AG09309 (cell line): ENCODE data around the gene CACNA1C.

Experiments used
- DNase-seq: peaks from one replicate; pipeline ENCODE4 v3.0.0-alpha.2; 2010; ENCODE audit warnings: low read depth
- H3K4me3 ChIP-seq: 2 replicates; pipeline ENCODE4 v1.5.1; 2011; ENCODE audit warnings: mild to moderate bottlenecking, low read depth, low read length, moderate library complexity; ENCODE audit not compliant: control insufficient read depth
- TF ChIP-seq, protein P1 (sequence below): IDR thresholded peaks from 2 replicates; pipeline ENCODE4 v1.5.1; 2011; ENCODE audit warnings: mild to moderate bottlenecking, low read depth, low read length, inconsistent platforms; ENCODE audit not compliant: insufficient read depth, control insufficient read depth; ENCODE audit errors: missing control alignments

Gene CACNA1C

DNA sequence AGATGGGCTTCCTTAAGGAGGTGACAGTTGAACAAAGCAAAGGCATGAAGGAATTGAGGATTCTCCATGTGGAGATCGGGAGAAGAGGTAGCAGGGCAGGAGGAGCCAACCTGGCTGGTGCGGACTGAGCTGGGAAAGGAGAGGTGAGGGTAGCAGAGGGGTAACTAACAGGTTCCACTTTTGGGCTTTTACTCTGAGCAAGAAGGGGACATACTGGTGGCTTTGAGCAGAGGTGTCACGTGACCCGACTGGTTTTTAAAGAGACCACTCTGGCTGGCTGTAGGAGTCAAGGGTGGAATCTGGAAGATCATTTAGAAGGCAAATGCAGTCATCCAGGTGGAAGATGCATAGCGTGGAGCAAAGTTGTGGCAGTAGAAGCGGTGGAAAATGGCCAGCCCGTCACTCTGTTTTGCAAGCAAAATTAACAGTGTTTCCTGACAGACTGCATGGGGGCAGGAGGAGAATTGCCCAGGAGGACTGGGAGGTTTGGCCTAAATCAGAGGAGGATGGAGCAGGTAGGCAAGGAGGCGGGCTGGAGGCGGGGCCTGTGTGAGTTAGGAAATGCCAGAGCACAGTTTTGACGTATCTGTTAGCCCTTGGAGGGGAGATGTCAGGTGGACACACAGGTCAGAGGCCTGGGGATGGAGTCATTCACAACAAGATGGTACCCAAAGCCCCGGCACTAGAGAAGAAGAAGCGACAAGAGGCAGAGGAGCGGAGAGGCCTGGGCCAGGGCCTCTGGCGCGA, 585.7 kb downstream of the CACNA1C start:
- DNase-seq = no peak
- TF ChIP-seq, protein P1, sequence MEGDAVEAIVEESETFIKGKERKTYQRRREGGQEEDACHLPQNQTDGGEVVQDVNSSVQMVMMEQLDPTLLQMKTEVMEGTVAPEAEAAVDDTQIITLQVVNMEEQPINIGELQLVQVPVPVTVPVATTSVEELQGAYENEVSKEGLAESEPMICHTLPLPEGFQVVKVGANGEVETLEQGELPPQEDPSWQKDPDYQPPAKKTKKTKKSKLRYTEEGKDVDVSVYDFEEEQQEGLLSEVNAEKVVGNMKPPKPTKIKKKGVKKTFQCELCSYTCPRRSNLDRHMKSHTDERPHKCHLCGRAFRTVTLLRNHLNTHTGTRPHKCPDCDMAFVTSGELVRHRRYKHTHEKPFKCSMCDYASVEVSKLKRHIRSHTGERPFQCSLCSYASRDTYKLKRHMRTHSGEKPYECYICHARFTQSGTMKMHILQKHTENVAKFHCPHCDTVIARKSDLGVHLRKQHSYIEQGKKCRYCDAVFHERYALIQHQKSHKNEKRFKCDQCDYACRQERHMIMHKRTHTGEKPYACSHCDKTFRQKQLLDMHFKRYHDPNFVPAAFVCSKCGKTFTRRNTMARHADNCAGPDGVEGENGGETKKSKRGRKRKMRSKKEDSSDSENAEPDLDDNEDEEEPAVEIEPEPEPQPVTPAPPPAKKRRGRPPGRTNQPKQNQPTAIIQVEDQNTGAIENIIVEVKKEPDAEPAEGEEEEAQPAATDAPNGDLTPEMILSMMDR = no peak

DNA sequence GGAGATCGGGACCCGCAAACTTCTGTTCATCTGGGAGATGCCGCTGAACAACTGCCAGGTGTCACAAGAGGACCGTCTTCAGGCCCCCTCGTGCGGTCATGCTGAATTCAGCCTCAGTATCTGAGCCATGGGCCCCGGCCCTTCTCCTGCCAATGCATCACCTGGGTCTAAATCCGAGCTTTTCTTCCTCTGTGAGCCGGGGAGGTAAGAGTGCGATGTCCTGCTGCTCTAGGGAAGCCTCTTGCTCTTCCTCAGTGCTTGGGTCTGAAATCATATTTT, 586.2 kb downstream of the CACNA1C start:
- DNase-seq = no peak
- TF ChIP-seq, protein P1 = no peak
- no peak overlapping the region for H3K4me3 ChIP-seq

More for the DNA sequence above, 585.7 kb downstream of the CACNA1C start:
- H3K4me3 ChIP-seq = no peak overlapping the region

DNA sequence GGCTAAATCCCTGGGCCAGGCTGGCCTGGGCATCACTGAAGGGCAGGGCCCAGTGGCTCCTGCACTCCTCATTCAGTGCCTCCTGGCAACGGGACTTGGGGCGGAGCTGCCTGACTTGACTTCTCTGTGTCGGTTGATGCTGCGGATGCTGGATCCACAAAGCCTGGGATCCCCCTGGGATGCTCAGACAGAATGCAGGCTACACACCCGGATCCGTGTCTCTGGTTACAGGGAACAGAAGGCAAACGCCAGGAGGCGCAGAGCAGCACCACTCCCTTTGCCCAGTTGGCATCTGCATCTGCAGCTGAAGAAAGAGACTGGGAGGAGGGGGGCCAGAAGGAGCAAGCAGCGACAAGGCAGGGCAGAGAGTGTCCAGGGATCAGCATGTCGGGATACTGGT, 587.5 kb downstream of the CACNA1C start:
- DNase-seq = peak; percentile 45
- TF ChIP-seq, protein P1 = peak; percentile 50
- H3K4me3 ChIP-seq = no peak overlapping the region

DNA sequence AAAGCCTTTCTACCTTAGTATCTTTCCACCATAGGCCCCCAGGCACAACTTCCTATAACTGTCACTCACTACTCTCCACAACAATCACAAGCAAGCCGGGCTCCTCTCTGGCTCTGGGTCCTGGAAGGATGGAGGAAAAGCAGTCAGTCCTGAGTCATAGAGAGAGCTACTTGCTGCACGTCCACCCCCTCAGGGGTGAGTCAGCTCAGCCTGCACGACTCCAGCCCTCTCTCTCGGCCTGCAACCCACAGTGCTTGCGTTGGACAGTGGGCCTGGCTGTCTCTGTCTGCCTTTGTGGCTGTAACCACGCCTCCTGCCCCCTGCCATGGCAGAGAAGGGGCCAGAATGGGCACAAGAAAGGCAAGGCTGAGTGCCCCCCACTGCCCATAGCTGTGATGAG, 587.9 kb downstream of the CACNA1C start:
- peak; percentile 91 for DNase-seq
- TF ChIP-seq, protein P1 = no peak
- no peak overlapping the region for H3K4me3 ChIP-seq

DNA sequence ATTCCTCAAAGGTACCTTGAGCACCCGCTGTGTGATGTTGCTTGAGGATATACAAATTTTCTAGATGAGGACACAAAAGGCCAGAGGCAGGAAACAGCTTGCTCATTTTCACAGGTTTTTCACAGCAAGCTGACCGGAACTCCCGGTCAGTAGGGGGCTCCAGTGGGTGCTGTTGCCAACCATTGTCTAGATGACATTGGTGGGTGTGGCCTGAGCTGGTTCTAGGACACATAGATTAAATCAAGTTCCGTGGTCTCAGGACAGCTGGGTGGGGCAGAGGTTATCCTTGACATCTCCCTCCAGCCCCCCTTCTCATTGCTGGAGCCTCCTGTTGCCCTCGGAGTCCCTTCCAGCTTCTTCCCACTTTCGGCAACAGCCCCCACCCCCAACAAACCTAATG, 588.4 kb downstream of the CACNA1C start:
- no peak overlapping the region for H3K4me3 ChIP-seq
- TF ChIP-seq, protein P1 = peak; percentile 52
- no peak for DNase-seq

DNA sequence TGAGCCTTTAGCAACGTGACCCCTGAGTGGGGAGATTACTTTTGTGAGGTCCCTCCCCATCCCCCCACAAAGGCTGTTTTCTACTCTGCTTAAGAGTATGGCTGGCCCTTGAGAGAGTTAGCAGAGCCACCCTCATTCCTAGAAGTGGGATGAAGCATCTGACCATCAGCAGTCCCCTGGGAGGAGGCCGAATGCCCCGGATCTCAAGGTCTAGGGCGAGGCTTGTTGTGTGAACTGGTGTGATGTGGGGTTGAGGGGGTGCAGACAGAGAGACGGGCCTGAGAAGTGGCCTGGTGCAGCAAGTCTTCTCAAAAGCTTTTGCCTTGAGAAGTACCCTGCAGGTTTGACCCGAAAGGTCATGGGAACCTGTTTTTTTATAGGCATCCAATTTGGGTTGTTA, 589.0 kb downstream of the CACNA1C start:
- TF ChIP-seq, protein P1 = no peak
- no peak overlapping the region for H3K4me3 ChIP-seq
- no peak for DNase-seq
